Natural killer cell (primary cell): ENCODE data around the gene PAN3. TPM values are rescaled to one million over a fixed set of nuclear protein-coding genes. Genes with fewer than 3 reads are reported as not detected.
A peak's percentile ranks its signal among the peaks of the same experiment; 100 is the strongest.

ENCODE experiments used
- ATAC-seq, 3 donors: fragments of 150-1000 bp in 2 of 3; fragments of 200-7000 bp in 1 of 3; cut with Tn5 transposase; 1 replicate in 1 of 3; 2 replicates in 2 of 3; pipeline ENCODE4 v1.10.0; 2021; ENCODE audit warnings: mild to moderate bottlenecking in 2 of 3, moderate library complexity in 2 of 3
- DNase-seq, 2 donors: peaks; one replicate each; pipeline versions ENCODE4 v3.0.0 to v3.0.0-alpha.2; 2013 to 2021; ENCODE audit warnings: mixed read lengths in 1 of 2
- H3K27ac ChIP-seq: one replicate; pipeline ENCODE4 v1.5.1; 2013; ENCODE audit warnings: mild to moderate bottlenecking, low read length
- H3K27me3 ChIP-seq: one replicate; pipeline ENCODE4 v1.6.1; 2013; ENCODE audit warnings: low read length; ENCODE audit not compliant: control insufficient read depth, insufficient read depth
- H3K36me3 ChIP-seq: one replicate; pipeline ENCODE4 v1.6.1; 2013; ENCODE audit warnings: low read length; ENCODE audit not compliant: control insufficient read depth, insufficient read depth
- H3K4me1 ChIP-seq: one replicate; pipeline ENCODE4 v1.6.1; 2013; ENCODE audit warnings: low read length; ENCODE audit not compliant: control insufficient read depth, insufficient read depth
- H3K4me3 ChIP-seq: one replicate; pipeline ENCODE4 v1.5.1; 2013; ENCODE audit warnings: low read length
- H3K9me3 ChIP-seq: one replicate; pipeline ENCODE4 v1.6.1; 2013; ENCODE audit warnings: low read length; ENCODE audit not compliant: control insufficient read depth, insufficient read depth
- H3K27ac Mint-ChIP-seq, 2 donors: one replicate each; pipeline ENCODE4 v1.8.0; 2022; ENCODE audit warnings: mild to moderate bottlenecking in 2 of 2, mixed read lengths in 2 of 2, moderate library complexity in 1 of 2
- H3K27me3 Mint-ChIP-seq, 2 donors: one replicate each; pipeline ENCODE4 v1.8.0; 2022; ENCODE audit warnings: low read depth in 2 of 2, mixed read lengths in 2 of 2
- H3K36me3 Mint-ChIP-seq: one replicate; pipeline ENCODE4 v1.8.0; 2022; ENCODE audit warnings: mixed read lengths
- H3K4me1 Mint-ChIP-seq, 2 donors: one replicate each; pipeline ENCODE4 v1.8.0; 2022; ENCODE audit warnings: mixed read lengths in 2 of 2
- H3K4me3 Mint-ChIP-seq: one replicate; pipeline ENCODE4 v1.8.0; 2022; ENCODE audit warnings: mild to moderate bottlenecking, moderate library complexity, mixed read lengths
- H3K9me3 Mint-ChIP-seq, 2 donors: one replicate each; pipeline ENCODE4 v1.8.0; 2022; ENCODE audit warnings: mixed read lengths in 2 of 2
- CTCF ChIP-seq: fragments of 200-600 bp; IDR thresholded peaks from one replicate; pipeline ENCODE4 v1.8.0; 2022; ENCODE audit warnings: antibody characterized with exemption
- WGBS: methylation state at CpG from one replicate; pipeline ENCODE4 v1.1.7; 2013; ENCODE audit warnings: missing lambda C conversion rate; ENCODE audit not compliant: insufficient coverage; 5-methylcytosine and 5-hydroxymethylcytosine counted together
- intact Hi-C: fragments of 100-400 bp; cut with micrococcal nuclease; formaldehyde crosslinking; loops from one replicate; pipeline ENCODE4 v1.14.2; 2022
- total RNA-seq, 4 donors: library from RNA; stranded (reverse); fragments of 120-200 nt in 1 of 4; gene quantifications; one replicate each; pipeline versions ENCODE4 v1.2.3 to v1.2.4, GENCODE V29; 2013 to 2022

PAN3 gene
- total RNA-seq, 3 donors from 2014 or later (not counting 1 experiment from before 2014, with no cell fraction given): 80.0 to 94.2 (median 91.7) TPM

GRCh38 chr13:28128030-28128429 lies 10.3 kb upstream of the PAN3 start:
- TF ChIP-seq CTCF: no peak
- Histone ChIP-seq H3K4me3 (no peak overlapping the region), H3K9me3 (no peaks in the 10 kb centered on the region), H3K27me3 (no peaks in the 10 kb centered on the region), H3K4me1 (no peaks in the 10 kb centered on the region), H3K36me3 (no peaks in the 10 kb centered on the region), H3K27ac (no peak overlapping the region)
- ATAC-seq: peak in 1 of 3 donors; percentile 21
- no peak for DNase-seq
- Mint-ChIP-seq H3K27me3 (peaks cover 0 to 3% of the 10 kb centered on the region in 2 donors), H3K4me3 (no peak overlapping the region), H3K9me3 (no peaks in the 10 kb centered on the region), H3K36me3 (no peaks in the 10 kb centered on the region), H3K4me1 (no peaks in the 10 kb centered on the region), H3K27ac (no peak overlapping the region)
- intact Hi-C loops: no loop called here

DNA sequence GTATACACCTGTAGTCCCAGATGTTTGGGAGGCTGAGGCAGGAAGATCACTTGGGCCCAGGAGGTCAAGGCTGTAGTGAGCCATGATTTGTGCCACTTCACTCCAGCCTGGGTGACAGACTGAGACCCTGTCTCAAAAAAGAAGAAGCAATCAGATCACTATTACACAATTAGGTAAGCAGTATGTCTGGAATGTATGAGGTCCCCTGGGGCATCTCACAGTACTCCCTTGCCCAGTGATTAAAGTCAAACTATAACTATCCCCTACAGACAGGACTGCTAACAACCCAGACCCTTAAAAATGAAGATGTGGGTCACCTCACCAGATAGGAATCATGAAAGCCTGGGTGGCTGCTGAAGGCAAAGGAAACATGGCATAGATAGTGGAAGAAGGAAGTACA lies 9.4 kb upstream of the PAN3 start:
- Mint-ChIP-seq H3K4me3 (no peak overlapping the region), H3K27me3 (peaks cover 0 to 3% of the 10 kb centered on the region in 2 donors), H3K36me3 (no peaks in the 10 kb centered on the region), H3K4me1 (no peaks in the 10 kb centered on the region), H3K9me3 (no peaks in the 10 kb centered on the region), H3K27ac (no peak overlapping the region)
- intact Hi-C loops: no loop called here
- Histone ChIP-seq H3K9me3 (no peaks in the 10 kb centered on the region), H3K4me1 (no peaks in the 10 kb centered on the region), H3K27me3 (no peaks in the 10 kb centered on the region), H3K27ac (no peak overlapping the region), H3K36me3 (no peaks in the 10 kb centered on the region), H3K4me3 (no peak overlapping the region)
- DNase-seq (no peak), ATAC-seq (no peak)
- no peak for TF ChIP-seq CTCF

- H3K4me1 ChIP-seq: no peaks in the 10 kb centered on the region
- no peak for TF ChIP-seq CTCF
- H3K4me3 ChIP-seq: no peak overlapping the region
- intact Hi-C loops: no loop called here
- no peak for ATAC-seq
- Mint-ChIP-seq H3K36me3 (no peaks in the 10 kb centered on the region), H3K4me3 (no peak overlapping the region), H3K4me1 (no peaks in the 10 kb centered on the region), H3K27me3 (peaks cover 0 to 3% of the 10 kb centered on the region in 2 donors), H3K27ac (no peak overlapping the region), H3K9me3 (no peaks in the 10 kb centered on the region)
- no peaks in the 10 kb centered on the region for H3K9me3 ChIP-seq
- H3K27ac ChIP-seq: no peak overlapping the region
- H3K27me3 ChIP-seq: no peaks in the 10 kb centered on the region
- 84% methylated on average over 4 of the region's 5 CpGs for WGBS
- no peak for DNase-seq
- H3K36me3 ChIP-seq: no peaks in the 10 kb centered on the region
Observed at GRCh38 chr13:28129911-28130693, 8.2 kb upstream of the PAN3 start.

DNA sequence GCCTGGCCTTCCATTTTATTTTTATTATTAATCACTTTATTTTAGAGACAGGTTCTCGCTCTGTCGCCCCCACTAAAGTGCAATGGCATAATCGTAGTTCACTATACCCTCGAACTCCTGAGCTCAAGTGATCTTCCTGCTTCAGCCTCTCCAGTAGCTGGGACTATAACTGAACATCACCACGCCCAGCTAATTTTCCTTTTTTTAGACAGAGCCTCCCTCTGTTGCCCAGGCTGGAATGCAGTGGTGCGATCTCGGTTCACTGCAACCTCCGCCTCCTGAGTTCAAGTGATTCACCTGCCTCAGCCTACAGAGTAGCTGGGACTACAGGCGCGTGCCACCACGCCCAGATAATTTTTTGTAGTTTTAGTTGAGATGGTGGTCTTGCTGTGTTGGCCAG lies 6.7 kb upstream of the PAN3 start:
- Mint-ChIP-seq H3K27ac (no peak overlapping the region), H3K27me3 (peaks cover 0 to 3% of the 10 kb centered on the region in 2 donors), H3K4me1 (peaks cover 5 to 6% of the 10 kb centered on the region in 2 donors), H3K36me3 (no peaks in the 10 kb centered on the region), H3K9me3 (no peaks in the 10 kb centered on the region), H3K4me3 (no peak overlapping the region)
- intact Hi-C loops: no loop called here
- ATAC-seq: no peak
- Histone ChIP-seq H3K4me1 (no peaks in the 10 kb centered on the region), H3K36me3 (no peaks in the 10 kb centered on the region), H3K27me3 (no peaks in the 10 kb centered on the region), H3K27ac (no peak overlapping the region), H3K4me3 (no peak overlapping the region), H3K9me3 (no peaks in the 10 kb centered on the region)
- no peak for TF ChIP-seq CTCF
- DNase-seq: no peak
- 94% methylated on average over 11 of the region's 11 CpGs for WGBS
